ENCODE data around the gene DYNC2H1.
A peak's percentile ranks its signal among the peaks of the same experiment; 100 is the strongest.

The DYNC2H1 gene

GRCh38 chr11:103471546-103471945, 362.3 kb downstream of the DYNC2H1 start:
- no peak for DNase-seq

- DNase-seq: no peak
These were observed 367.6 kb downstream of the DYNC2H1 start for GRCh38 chr11:103476874-103477273.

DNA sequence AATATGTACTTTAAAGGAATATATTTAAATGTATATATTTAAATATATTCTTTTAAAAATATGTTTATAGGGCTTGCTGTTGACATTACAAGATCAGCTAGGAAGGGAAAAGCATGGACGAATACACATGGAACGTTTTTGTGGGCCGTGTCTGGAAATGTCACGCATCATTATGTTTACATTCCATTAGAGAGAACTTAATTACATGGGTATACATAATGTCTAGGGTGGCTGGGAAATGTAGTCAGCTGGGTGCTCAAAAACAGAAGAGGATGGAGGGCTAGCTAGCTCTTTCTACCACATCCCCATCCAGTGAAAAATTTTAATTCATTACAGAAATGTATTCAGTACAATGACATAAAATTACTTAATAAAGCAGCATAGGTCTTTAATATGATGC, 371.2 kb downstream of the DYNC2H1 start:
- no peak for DNase-seq

DNA sequence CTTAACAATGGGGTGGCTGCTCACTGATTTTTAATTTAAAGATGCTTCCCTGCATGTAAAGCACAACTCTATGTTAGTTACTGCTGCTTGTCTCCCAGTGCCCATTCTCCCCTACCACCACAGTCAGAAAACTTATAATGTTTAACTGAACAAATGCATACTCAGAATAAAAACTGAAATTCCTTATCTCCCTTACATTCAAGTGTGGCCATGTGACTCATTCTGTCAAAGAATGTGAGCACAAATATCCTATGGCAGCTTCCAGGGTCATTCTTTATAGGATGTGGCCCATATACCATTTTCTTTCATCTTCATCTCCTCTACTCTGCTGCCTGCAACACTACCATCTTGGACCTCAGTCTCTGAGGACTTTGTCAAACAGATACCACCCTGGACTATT, 374.8 kb downstream of the DYNC2H1 start:
- no peak for DNase-seq

- no peak for DNase-seq
These were observed 375.3 kb downstream of the DYNC2H1 start for GRCh38 chr11:103484545-103484944.

GRCh38 chr11:103486604-103487003, 377.4 kb downstream of the DYNC2H1 start:
- no peak for DNase-seq

- no peak for DNase-seq
These were observed 377.9 kb downstream of the DYNC2H1 start for GRCh38 chr11:103487113-103487512.

- no peak for DNase-seq
These were observed 378.8 kb downstream of the DYNC2H1 start for GRCh38 chr11:103488031-103488461.

DNA sequence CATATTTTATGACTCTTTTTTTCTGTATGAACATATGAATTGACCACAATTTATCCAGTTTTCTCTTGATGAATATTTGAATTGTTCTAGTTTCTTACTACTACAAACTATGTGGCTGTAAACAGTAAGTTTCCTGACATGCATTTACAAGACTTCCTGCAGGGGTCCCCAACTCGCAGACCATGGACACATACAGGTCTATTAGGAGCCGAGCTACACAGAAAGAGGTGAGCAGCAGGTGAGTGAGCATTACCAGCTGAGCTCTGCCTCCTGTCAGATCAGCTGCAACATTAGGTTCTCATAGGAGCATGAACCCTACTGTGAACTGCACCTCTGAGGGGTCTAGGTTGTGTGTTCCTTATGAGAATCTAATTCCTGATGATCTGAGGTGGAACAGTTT, 379.4 kb downstream of the DYNC2H1 start:
- DNase-seq: no peak

DNA sequence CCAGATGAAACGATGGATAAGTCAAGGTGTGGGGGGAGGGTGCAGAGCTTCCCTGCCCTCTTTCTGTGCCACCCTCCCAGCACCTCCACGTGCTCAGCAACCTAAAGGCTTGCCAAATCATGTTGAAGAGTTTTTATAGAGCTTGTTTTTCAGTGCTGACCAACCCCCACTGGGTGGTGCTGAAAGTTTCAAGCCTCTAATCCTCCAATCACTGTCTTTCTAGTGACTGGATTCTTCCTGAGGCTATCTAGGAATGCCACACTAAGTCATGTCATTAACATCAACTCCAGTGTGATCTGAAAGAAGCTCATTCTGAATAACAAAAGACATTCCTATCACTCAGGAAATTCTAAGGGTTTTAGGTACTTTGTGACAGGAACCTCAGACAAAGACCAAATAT, 382.6 kb downstream of the DYNC2H1 start:
- peak; percentile 64 for DNase-seq

- no peak for DNase-seq
These were observed 385.3 kb downstream of the DYNC2H1 start for GRCh38 chr11:103494491-103494890.

DNA sequence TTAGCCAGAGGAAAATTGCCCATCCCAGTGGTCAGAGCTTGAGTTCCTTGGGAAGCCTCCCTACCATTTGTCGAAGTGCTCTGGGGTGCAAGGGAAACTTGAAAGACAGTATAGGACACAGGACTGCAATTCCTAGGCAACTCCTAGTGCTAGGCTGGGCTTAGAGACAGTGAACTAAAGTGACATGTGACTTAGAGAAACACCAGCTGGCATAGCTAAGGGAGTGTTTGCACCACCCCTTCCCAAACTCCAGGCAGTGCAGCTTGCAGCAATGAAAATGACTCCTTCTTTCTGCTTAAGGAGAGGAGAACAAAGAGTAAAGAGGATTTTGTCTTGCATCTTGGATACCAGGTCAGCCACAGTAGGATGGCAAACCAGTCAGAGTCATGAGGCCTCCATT, 388.0 kb downstream of the DYNC2H1 start:
- DNase-seq: no peak

DNA sequence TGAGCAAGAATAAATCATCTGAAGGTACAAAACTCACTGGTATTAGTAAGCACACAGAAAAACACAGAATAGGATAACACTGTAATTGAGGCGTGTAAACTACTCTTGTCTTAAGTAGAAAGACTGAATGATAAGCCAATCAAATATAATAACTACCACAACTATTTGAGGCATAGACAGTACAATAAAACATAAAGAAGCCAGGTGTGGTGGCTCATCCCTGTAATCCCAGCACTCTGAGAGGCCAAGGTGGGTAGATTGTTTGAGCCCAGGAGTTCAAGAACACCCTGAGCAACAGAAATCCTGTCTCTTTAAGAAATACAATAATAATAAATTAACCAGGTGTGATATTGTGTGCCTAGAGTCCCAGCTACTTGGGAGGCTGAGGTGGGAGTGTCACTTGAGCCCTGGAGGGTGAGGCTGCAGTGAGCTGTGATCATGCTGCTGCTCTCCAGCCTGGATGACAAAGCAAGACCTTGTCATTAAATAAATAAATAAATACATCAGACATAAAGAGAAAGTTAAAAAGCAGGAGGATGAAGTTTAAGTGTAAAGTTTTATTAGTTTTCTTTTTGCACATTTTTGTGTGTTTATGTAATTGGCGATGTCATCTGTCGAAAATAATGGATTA, 390.6 kb downstream of the DYNC2H1 start:
- no peak for DNase-seq

DNA sequence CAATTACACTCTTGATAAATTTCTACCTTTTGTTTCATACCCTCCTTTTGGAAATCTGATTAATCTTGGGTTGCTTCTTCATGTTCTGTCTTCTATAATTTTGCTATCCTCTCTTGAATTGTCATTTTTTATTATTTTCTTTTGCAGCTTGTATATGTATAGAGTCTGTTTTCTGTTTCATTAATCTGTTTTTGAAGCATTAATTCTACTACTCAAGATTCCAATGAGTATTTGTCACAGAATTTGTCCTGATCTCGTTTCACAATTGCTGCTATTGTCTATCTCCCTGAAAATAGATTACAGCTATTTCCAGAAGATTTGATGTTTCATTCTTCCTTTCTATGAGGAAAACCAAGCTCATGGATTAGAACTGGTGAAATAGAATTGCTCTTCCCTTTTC, 406.1 kb downstream of the DYNC2H1 start:
- no peak for DNase-seq

DNA sequence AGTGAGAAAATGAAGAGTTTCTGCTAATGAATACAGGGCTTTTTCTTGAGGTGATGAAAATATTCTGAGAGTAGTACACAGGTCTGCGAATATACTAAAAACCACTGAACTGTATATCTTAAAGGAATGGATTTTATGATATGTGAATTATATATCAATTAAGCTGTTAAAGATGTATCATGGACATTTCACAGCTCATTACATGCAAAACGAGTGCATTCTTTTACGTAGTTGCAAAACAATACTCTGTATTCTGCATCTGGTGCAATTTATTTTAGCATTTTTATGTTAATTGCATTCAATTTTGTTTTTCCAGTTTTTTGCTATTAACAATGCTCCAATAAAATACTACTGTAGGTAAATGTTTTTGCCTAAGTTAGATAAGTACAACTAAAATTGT, 411.6 kb downstream of the DYNC2H1 start:
- DNase-seq: no peak

DNA sequence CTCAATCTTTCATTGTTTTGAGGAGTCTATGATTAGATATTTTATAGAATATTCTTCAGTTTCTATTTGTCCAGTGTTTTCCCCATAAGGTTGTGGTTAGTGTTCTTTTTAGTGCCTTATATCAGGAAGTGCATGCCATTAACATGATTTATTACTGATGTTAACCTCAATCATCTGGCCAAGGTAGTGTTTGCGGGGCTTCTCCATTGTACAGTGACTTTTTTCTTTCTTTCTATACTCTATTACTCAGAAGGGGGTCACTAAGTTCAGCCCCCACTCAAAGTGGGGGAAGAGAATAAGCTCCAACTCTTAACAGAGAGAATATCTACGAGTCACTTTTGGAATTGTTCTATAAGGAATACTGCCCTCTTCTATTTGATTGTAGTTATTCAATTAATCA, 415.8 kb downstream of the DYNC2H1 start:
- DNase-seq: no peak

GRCh38 chr11:103528046-103528445, 418.8 kb downstream of the DYNC2H1 start:
- no peak for DNase-seq

GRCh38 chr11:103528596-103528995, 419.4 kb downstream of the DYNC2H1 start:
- no peak for DNase-seq

- DNase-seq: peak; percentile 92
These were observed 420.0 kb downstream of the DYNC2H1 start for GRCh38 chr11:103529181-103529684.

All from islet precursor cell (in vitro differentiated cells).